Activated T-cell treated with anti-CD3 and anti-CD28 coated beads for 48 hours (primary cell): Measurements from ENCODE around the gene HMGXB3.
"Not testable (repeated sequence)": the region's sequence is repeated elsewhere in the genome, so short reads cannot be mapped to it uniquely, and the experiment has no call there.

Experiments used
- DNase-seq: peaks from one replicate; pipeline ENCODE4 v3.0.0-alpha.2; 2020; ENCODE audit warnings: low read depth

The HMGXB3 gene

DNA sequence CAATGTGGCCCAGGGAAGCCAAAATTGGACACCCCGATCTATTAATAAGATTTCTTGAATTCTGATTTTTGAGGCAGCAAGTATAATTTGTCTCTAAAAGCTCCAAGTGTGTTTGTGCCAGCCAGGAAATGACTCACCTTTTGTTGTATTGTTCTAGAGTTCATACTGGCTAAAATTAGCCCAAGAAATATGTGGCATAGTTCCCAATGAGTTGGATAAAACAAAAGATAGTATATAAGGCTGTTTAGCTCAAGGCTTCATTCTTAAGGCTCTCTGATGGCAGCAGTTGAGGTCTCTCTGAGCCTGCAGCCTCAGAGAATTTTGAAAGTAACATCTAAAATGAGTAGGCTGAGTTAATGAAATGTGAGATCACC, 21.6 kb downstream of the HMGXB3 start:
- DNase-seq: no peak

DNA sequence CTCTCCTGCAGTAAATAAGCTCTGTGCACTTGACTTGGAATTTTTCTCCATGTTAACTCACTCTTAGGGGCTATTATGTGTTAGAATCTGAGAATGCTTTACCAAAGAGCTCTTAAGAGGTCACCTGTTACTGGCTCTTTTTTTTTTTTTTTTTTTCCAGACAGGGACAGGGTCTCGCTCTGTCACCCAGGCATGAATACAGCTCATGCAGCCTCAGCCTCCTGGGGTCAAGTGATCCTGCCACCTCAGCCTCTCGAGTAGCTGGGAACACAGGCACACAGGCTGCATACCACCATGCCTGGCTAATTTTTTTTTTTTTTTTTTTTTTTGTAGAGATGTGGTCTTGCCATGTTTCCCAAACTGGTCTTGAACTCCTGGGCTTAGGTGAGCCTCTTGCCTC, 22.1 kb downstream of the HMGXB3 start:
- DNase-seq: no peak

DNA sequence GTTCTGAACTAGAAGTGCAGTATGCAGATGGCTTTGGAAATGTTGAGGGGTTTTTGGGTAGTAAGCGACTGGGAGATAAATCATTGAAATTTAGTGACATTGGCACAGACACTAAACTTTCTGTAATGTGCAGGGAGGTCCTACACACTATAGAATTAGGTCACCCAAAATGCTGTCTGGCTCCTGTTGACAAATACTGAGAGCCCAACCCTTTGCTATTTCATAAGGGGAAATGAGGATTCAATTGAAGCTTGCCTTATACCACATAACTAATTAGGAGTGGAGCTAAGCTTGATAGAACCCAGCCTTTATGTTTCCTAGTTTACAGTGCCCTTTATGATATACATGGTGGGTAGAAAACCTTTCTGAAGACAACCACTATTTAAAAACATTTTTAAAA, 22.6 kb downstream of the HMGXB3 start:
- DNase-seq: no peak

DNA sequence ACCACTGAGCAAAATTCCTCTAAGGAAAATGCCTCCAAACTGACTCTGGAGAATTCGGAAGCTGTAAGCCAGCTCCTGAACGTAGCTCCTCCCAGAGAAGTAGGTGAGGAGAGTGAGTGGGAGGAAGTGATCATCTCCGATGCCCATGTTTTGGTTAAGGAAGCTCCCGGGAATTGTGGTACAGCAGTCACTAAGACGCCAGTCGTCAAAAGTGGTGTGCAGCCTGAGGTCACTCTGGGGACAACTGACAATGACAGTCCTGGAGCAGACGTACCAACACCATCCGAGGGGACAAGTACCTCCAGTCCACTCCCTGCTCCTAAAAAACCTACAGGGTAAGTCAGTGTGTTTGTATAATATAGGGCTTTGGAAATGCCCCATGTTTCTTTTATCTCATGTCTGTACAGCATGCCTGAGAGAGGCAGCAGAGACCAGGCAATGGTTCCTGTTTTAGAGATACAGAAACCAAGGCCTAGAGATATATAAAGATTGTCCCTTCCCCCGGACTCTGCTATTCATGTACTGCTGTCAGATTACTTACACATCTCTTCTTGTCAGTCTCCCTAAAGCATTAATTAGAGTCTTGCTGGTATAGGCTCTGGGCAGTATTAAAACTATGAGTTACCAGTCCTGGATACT, 23.9 kb downstream of the HMGXB3 start:
- no peak for DNase-seq

DNA sequence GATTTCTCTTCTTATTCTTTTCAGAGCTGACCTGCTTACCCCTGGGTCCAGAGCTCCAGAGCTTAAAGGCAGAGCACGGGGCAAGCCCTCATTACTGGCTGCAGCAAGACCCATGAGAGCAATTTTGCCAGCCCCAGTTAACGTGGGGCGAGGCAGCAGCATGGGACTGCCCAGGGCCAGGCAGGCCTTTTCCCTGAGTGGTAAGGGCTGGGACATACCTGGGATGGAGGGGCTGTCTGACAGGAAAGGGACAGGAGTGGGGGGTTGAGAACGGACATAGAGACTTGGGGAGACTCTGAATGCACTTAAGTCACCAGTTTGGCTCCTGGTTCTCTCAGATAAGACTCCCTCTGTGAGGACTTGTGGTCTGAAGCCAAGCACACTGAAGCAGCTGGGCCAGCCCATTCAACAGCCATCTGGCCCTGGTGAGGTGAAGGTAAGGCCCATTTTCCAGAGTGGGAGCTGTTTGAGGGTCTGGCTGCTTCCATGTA, 26.2 kb downstream of the HMGXB3 start:
- no peak for DNase-seq

DNA sequence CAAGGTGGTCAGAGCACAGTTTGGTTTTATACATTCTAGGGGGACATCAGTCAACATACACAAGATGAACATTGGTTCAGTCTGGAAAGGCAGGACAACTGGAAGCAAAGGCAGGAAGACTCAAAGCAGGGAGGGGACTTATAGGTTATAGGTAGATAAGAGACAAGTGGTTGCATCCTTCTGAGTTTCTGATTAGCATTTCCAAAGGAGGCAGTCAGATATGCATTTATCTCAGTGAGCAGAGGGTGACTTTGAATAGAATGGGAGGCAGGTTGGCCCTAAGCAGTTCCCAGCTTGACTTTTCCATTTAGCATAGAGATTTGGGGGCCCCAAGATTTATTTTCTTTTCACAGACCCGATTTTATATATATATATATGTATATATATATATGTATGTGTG, 27.5 kb downstream of the HMGXB3 start:
- DNase-seq: not testable (repeated sequence)

GRCh38 chr5:150033334-150033733, 32.8 kb downstream of the HMGXB3 start:
- DNase-seq: no peak

GRCh38 chr5:150034662-150035061, 34.1 kb downstream of the HMGXB3 start:
- no peak for DNase-seq

DNA sequence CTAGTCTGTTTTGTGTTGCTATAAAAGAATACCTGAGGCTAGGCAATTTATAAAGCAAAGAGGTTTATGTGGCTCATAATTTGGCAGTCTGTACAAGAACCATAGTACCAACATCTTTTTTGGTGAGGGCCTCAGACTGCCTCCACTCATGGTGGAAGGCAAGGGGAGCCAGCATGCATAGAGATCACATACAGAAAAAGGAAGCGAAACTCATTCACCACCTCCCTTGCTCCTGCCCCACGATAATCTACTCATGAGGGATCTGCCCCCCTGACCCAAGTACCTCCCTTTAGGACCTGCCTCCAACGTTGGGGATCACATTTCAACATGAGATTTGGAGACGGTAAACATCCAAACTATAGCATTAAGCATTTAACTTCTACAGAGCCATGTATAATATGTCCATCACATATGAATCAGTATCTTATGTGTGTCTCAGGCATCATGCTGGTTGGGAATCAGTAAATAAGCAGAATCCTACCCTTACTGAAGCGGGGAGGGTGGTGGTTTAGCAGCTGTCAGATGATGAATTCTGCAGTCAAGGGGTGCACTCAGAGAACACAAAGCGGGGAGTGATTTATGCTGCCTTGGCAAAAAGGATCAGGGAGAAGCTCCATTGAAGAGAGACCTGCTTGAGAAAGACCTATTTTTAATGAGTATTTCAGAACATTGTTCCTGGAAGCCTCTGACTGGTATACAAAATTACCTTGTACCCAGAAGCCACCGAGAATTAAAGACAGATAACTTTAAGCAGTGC, 34.8 kb downstream of the HMGXB3 start:
- no peak for DNase-seq

DNA sequence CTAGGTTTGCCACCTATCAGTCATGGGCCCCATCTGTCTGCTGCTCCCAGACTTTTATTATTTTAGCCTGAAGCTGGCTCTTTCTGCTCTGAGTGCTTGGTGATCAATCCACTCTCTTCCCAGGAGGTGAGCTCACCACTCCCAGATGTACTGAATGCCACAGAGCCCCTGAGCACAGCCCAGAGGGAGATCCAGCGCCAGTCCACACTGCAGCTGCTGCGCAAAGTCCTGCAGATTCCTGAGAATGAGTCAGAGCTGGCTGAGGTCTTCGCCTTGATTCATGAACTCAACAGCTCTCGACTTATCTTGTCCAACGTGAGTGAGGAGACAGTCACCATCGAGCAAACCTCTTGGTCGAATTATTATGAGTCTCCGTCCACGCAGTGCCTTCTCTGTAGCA, 36.0 kb downstream of the HMGXB3 start:
- DNase-seq: no peak

- no peak for DNase-seq
These were observed 38.0 kb downstream of the HMGXB3 start for GRCh38 chr5:150038547-150038946.

GRCh38 chr5:150042459-150042858, 41.9 kb downstream of the HMGXB3 start:
- DNase-seq: no peak

DNA sequence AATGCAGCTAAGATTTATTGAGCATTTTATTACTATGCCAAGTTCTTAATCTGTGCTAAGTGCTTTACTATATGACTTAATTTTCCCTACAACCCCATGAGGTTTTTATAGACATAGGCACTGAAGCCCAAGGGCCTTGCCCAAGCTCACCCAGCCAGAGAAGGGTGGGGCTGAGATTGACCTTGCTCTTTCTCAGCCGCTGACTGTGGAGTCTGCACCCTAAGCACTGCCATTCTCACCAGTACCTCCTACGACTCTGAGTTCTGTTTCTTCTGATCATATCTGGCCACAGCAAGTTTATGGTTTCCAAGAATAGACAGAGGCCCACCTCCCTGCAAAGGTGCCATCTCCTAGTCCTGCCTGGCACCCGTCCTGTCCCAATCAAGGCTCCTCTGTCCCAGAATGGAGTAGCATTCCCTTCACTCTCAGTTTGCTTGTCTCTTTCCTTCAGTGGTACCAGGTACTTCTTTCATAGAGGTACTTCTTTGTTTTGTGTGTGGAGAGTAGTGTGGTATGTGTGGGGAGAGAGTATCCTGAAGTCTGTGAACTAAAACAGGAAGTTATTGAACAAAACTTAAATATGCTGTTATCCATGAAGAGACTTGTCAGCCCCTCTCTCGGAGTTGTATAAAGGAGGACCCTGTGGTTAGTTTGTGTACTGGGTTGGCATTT, 43.3 kb downstream of the HMGXB3 start:
- DNase-seq: no peak

GRCh38 chr5:150044329-150044681, 43.8 kb downstream of the HMGXB3 start:
- no peak for DNase-seq

- DNase-seq: no peak
These were observed 44.2 kb downstream of the HMGXB3 start for GRCh38 chr5:150044712-150045111.

DNA sequence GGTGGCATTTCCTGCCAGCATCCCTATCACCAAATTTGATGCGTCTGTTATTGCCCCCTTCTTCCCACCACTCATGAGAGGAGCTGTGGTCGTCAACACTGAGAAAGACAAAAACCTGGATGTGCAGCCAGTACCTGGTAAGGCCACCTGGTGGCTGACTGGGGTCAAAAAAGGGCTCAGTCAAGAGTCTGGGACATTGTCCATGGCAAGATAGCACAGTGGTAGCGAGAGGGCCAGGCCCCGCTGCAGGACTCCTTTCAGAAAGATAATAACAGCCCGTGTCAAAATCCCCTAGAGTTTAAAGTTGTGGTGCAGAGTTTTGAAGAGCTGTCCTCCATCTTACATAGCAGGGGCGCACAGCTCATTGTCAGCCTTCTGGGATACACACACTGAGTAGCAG, 45.0 kb downstream of the HMGXB3 start:
- no peak for DNase-seq

GRCh38 chr5:150046031-150046430, 45.5 kb downstream of the HMGXB3 start:
- no peak for DNase-seq

DNA sequence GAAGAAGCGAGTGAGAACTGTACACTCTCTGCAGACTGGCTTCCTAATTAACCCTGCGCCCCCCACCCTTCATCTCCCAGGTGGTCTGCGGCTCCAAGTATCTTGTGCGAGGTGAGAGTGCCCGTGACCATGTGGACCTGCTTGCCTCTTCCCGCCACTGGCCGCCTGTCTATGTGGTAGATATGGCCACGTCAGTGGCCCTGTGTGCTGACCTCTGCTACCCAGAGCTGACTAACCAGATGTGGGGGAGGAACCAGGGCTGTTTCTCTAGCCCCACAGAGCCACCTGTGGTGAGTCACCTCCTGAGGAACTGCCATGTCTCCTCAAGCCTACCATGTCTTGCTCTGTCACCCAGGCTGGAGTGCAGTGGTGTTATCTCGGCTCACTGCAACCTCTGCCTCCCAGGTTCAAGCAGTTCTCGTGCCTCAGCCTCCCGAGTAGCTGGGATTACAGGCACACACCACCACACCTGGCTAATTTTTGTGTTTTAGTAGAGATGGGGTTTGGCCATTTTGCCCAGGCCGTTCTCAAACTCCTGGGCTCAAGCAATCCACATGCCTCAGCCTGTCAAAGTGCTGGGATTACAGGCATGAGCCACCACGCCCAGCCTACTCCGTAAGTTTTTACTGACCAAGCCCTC, 49.8 kb downstream of the HMGXB3 start:
- not testable (repeated sequence) for DNase-seq

DNA sequence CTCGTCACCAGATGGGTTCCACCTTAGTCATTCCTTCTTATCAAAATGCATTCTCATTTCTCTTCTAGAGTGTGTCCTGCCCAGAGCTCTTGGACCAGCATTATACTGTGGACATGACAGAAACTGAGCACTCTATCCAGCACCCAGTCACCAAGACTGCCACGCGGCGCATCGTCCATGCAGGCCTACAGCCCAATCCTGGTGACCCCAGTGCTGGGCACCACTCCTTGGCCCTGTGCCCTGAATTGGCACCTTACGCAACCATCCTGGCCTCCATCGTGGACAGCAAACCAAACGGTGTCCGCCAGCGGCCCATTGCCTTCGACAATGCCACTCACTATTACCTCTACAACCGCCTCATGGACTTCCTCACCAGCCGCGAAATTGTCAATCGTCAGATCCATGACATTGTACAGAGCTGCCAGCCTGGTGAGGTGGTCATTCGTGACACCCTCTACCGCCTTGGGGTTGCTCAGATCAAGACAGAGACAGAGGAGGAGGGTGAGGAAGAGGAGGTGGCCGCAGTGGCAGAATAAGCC, 51.2 kb downstream of the HMGXB3 start:
- no peak for DNase-seq

GRCh38 chr5:150052226-150052955, 51.9 kb downstream of the HMGXB3 start:
- DNase-seq: no peak

DNA sequence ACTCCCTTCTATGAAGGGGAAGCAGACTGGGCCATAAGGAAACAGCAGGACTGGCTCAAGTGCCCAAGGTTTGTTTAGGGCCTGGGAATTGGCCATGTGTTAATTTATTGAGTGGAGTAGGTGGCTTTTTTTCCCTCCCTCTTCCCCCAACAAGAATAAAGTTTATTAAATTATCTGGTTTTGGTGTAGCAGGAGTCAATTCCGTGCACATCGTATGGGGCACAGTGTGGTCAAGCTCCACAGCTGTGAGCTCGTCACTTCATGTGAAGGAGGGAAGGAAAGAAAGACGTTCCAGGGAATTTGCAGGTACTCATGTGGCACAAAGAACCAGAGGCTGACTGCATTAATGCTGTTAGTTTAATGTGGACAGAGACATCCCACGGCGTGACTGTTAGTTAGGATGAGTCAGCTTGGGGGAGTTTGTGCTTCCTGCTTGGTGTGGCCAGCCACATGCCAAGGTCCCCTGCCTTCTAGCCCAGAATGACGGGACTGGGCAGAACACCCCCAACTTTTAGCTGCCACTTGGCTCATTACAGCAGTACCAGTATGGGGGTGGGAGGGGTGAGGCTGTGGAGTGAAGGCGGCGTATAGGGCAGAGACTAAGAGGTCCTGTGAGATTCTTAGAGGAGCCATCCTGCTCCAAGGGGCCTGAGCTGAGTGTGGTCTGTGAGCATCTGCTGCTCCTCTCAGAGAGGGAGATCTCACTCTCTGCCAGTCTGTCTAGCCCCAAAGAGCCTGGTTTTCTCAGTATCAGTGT, 52.6 kb downstream of the HMGXB3 start:
- no peak for DNase-seq
